GM23338 (cell line): ENCODE data around the gene STK39. TPM values are rescaled to one million over a fixed set of nuclear protein-coding genes. Genes with fewer than 3 reads are reported as not detected.
"Not testable (repeated sequence)": the region's sequence is repeated elsewhere in the genome, so short reads cannot be mapped to it uniquely, and the experiment has no call there.

Experiments
- ATAC-seq: fragments of 200-7000 bp; cut with Tn5 transposase; 3 replicates; pipeline ENCODE4 v1.9.1; 2020
- DNase-seq: peaks from one replicate; pipeline ENCODE4 v3.0.0-alpha.2; 2015; ENCODE audit warnings: low spot score
- H2AFZ ChIP-seq: fragments of 200-600 bp; sonication (generic); 2 replicates; pipeline ENCODE4 v1.8.0; 2016; ENCODE audit warnings: antibody characterized with exemption, mild to moderate bottlenecking, moderate library complexity
- H3F3A ChIP-seq: fragments of 200-600 bp; sonication (generic); replicated peaks from 2 replicates; pipeline ENCODE4 v1.8.0; 2017; ENCODE audit warnings: antibody characterized with exemption, mixed run types, low read depth
- H3K27ac ChIP-seq: fragments of 200-600 bp; sonication (generic); 2 replicates; pipeline ENCODE4 v1.6.1; 2016; ENCODE audit warnings: low read depth
- H3K27me3 ChIP-seq: fragments of 200-600 bp; sonication (generic); 2 replicates; pipeline ENCODE4 v1.8.0; 2016; ENCODE audit warnings: mild to moderate bottlenecking, mixed run types, moderate library complexity; ENCODE audit not compliant: insufficient read depth
- H3K36me3 ChIP-seq: fragments of 200-600 bp; sonication (generic); 2 replicates; pipeline ENCODE4 v1.8.0; 2016; ENCODE audit warnings: mild to moderate bottlenecking; ENCODE audit not compliant: insufficient read depth
- H3K4me1 ChIP-seq: fragments of 200-600 bp; sonication (generic); 2 replicates; pipeline ENCODE4 v1.8.0; 2016; ENCODE audit warnings: mild to moderate bottlenecking, moderate library complexity; ENCODE audit not compliant: insufficient read depth
- H3K4me2 ChIP-seq: fragments of 200-600 bp; sonication (generic); 2 replicates; pipeline ENCODE4 v1.7.1; 2017; ENCODE audit warnings: mixed run types
- H3K4me3 ChIP-seq: fragments of 200-600 bp; sonication (generic); 2 replicates; pipeline ENCODE4 v1.6.1; 2016; ENCODE audit warnings: mixed run types
- H3K79me2 ChIP-seq: fragments of 200-600 bp; sonication (generic); replicated peaks from 2 replicates; pipeline ENCODE4 v1.8.0; 2017; ENCODE audit warnings: mild to moderate bottlenecking; ENCODE audit not compliant: insufficient read depth
- H3K9me2 ChIP-seq: fragments of 200-600 bp; sonication (generic); 2 replicates; pipeline ENCODE4 v1.8.0; 2017; ENCODE audit not compliant: insufficient read depth
- H4K20me1 ChIP-seq: fragments of 200-600 bp; sonication (generic); replicated peaks from 2 replicates; pipeline ENCODE4 v1.8.0; 2017; ENCODE audit warnings: mild to moderate bottlenecking; ENCODE audit not compliant: insufficient read depth
- H3K27ac Mint-ChIP-seq: 2 replicates; pipeline ENCODE4 v1.8.0; 2020; ENCODE audit warnings: inconsistent platforms, mild to moderate bottlenecking, moderate library complexity, mixed read lengths
- H3K27me3 Mint-ChIP-seq: 3 replicates; pipeline ENCODE4 v1.8.0; 2022; ENCODE audit warnings: low read depth, mild to moderate bottlenecking, moderate library complexity, mixed read lengths, inconsistent platforms; ENCODE audit not compliant: insufficient read depth, poor library complexity
- H3K36me3 Mint-ChIP-seq: 3 replicates; pipeline ENCODE4 v1.8.0; 2021; ENCODE audit warnings: low read depth, mild to moderate bottlenecking, inconsistent platforms, moderate library complexity, mixed read lengths
- H3K4me1 Mint-ChIP-seq: 3 replicates; pipeline ENCODE4 v1.8.0; 2020; ENCODE audit warnings: mild to moderate bottlenecking, inconsistent platforms, mixed read lengths
- H3K4me3 Mint-ChIP-seq: 3 replicates; pipeline ENCODE4 v1.8.0; 2021; ENCODE audit warnings: moderate library complexity, mild to moderate bottlenecking, inconsistent platforms, mixed read lengths
- H3K9me3 Mint-ChIP-seq: 3 replicates; pipeline ENCODE4 v1.8.0; 2020; ENCODE audit warnings: moderate library complexity, mild to moderate bottlenecking, inconsistent platforms, mixed read lengths
- CREB1 ChIP-seq: fragments of 250-450 bp; sonication (Bioruptor Pico); IDR thresholded peaks from 2 replicates; pipeline ENCODE4 v1.5.0; 2020; ENCODE audit warnings: low read depth, mild to moderate bottlenecking, moderate library complexity
- JUNB ChIP-seq: IDR thresholded peaks from one replicate; pipeline ENCODE4 v1.6.1; 2016; ENCODE audit warnings: antibody characterized with exemption; ENCODE audit not compliant: unreplicated experiment
- POLR2AphosphoS5 ChIP-seq: IDR thresholded peaks from 2 replicates; pipeline ENCODE4 v1.6.1; 2016; ENCODE audit warnings: antibody characterized with exemption, low read depth
- REST ChIP-seq: IDR thresholded peaks from one replicate; pipeline ENCODE4 v1.6.1; 2018; ENCODE audit warnings: antibody characterized with exemption; ENCODE audit not compliant: unreplicated experiment
- STAT1 ChIP-seq: IDR thresholded peaks from one replicate; pipeline ENCODE4 v1.6.1; 2016; ENCODE audit warnings: antibody characterized with exemption; ENCODE audit not compliant: unreplicated experiment
- ZNF331 ChIP-seq: fragments of 250-450 bp; sonication (Bioruptor Pico); IDR thresholded peaks from 2 replicates; pipeline ENCODE4 v1.5.0; 2020; ENCODE audit warnings: low read depth, mild to moderate bottlenecking, moderate library complexity
- polyA plus RNA-seq: library from polyadenylated mRNA; unstranded; fragments of >200 nt; fragmentation: Nextera tagmentation; extraction: Ambion mirVana; gene quantifications from 2 replicates; pipeline ENCODE4 v1.2.1, GENCODE V29; 2016
- total RNA-seq: library from RNA; depleted of rRNA; stranded (reverse); fragments of >200 nt; shearing (Covaris generic); gene quantifications from 2 replicates; pipeline ENCODE4 v1.2.3, GENCODE V29; 2014
- TF ChIP-seq, protein P1 (sequence below): fragments of 250-450 bp; sonication (Bioruptor Pico); IDR thresholded peaks from 2 replicates; pipeline ENCODE4 v1.5.0; 2020; ENCODE audit warnings: mild to moderate bottlenecking, moderate library complexity
- TF ChIP-seq, protein P2 (sequence below): IDR thresholded peaks from 2 replicates; pipeline ENCODE4 v1.6.1; 2016; ENCODE audit warnings: antibody characterized with exemption
- TF ChIP-seq, protein P3 (sequence below), 2 experiments: fragments of 200-600 bp in 1 of 2; sonication (generic) in 1 of 2; conservative IDR thresholded peaks; 2 replicates each; pipeline versions ENCODE4 v1.5.1 to v1.6.1; 2016 to 2017; ENCODE audit warnings: antibody characterized with exemption in 2 of 2, low read depth in 2 of 2, mild to moderate bottlenecking in 2 of 2, moderate library complexity in 1 of 2

STK39 gene
- total and polyA plus RNA-seq, 2 experiments from 2014 or later: 9.5 to 16.9 TPM

GRCh38 chr2:168042127-168042824 lies 205.1 kb downstream of the STK39 start:
- not testable (repeated sequence) for H4K20me1 ChIP-seq, H3K4me2 ChIP-seq, H3K27me3 ChIP-seq, H3K4me1 Mint-ChIP-seq, H3K4me3 Mint-ChIP-seq, H3K27me3 Mint-ChIP-seq, H3K9me3 Mint-ChIP-seq, DNase-seq, H3K36me3 Mint-ChIP-seq, H2AFZ ChIP-seq, ATAC-seq, H3K27ac Mint-ChIP-seq, H3K9me2 ChIP-seq, H3K79me2 ChIP-seq, H3F3A ChIP-seq, H3K27ac ChIP-seq, H3K4me1 ChIP-seq, H3K4me3 ChIP-seq, H3K36me3 ChIP-seq

- Histone ChIP-seq H4K20me1 (no peaks in the 10 kb centered on the region), H3F3A (no peaks in the 10 kb centered on the region), H3K4me2 (no peak overlapping the region), H3K36me3 (no peaks in the 10 kb centered on the region), H3K27me3 (no peaks in the 10 kb centered on the region), H3K4me1 (no peaks in the 10 kb centered on the region), H3K79me2 (no peaks in the 10 kb centered on the region), H3K27ac (no peak overlapping the region), H3K9me2 (no peaks in the 10 kb centered on the region), H3K4me3 (no peak overlapping the region), H2AFZ (no peak overlapping the region)
- Mint-ChIP-seq H3K36me3 (no peaks in the 10 kb centered on the region), H3K4me1 (no peaks in the 10 kb centered on the region; the same call in 2 of the 3 replicates), H3K27me3 (peaks cover 2% of the 10 kb centered on the region), H3K27ac (no peak overlapping the region), H3K9me3 (no peaks in the 10 kb centered on the region), H3K4me3 (no peak overlapping the region)
- DNase-seq (no peak), ATAC-seq (no peak)
- TF ChIP-seq, protein P1, sequence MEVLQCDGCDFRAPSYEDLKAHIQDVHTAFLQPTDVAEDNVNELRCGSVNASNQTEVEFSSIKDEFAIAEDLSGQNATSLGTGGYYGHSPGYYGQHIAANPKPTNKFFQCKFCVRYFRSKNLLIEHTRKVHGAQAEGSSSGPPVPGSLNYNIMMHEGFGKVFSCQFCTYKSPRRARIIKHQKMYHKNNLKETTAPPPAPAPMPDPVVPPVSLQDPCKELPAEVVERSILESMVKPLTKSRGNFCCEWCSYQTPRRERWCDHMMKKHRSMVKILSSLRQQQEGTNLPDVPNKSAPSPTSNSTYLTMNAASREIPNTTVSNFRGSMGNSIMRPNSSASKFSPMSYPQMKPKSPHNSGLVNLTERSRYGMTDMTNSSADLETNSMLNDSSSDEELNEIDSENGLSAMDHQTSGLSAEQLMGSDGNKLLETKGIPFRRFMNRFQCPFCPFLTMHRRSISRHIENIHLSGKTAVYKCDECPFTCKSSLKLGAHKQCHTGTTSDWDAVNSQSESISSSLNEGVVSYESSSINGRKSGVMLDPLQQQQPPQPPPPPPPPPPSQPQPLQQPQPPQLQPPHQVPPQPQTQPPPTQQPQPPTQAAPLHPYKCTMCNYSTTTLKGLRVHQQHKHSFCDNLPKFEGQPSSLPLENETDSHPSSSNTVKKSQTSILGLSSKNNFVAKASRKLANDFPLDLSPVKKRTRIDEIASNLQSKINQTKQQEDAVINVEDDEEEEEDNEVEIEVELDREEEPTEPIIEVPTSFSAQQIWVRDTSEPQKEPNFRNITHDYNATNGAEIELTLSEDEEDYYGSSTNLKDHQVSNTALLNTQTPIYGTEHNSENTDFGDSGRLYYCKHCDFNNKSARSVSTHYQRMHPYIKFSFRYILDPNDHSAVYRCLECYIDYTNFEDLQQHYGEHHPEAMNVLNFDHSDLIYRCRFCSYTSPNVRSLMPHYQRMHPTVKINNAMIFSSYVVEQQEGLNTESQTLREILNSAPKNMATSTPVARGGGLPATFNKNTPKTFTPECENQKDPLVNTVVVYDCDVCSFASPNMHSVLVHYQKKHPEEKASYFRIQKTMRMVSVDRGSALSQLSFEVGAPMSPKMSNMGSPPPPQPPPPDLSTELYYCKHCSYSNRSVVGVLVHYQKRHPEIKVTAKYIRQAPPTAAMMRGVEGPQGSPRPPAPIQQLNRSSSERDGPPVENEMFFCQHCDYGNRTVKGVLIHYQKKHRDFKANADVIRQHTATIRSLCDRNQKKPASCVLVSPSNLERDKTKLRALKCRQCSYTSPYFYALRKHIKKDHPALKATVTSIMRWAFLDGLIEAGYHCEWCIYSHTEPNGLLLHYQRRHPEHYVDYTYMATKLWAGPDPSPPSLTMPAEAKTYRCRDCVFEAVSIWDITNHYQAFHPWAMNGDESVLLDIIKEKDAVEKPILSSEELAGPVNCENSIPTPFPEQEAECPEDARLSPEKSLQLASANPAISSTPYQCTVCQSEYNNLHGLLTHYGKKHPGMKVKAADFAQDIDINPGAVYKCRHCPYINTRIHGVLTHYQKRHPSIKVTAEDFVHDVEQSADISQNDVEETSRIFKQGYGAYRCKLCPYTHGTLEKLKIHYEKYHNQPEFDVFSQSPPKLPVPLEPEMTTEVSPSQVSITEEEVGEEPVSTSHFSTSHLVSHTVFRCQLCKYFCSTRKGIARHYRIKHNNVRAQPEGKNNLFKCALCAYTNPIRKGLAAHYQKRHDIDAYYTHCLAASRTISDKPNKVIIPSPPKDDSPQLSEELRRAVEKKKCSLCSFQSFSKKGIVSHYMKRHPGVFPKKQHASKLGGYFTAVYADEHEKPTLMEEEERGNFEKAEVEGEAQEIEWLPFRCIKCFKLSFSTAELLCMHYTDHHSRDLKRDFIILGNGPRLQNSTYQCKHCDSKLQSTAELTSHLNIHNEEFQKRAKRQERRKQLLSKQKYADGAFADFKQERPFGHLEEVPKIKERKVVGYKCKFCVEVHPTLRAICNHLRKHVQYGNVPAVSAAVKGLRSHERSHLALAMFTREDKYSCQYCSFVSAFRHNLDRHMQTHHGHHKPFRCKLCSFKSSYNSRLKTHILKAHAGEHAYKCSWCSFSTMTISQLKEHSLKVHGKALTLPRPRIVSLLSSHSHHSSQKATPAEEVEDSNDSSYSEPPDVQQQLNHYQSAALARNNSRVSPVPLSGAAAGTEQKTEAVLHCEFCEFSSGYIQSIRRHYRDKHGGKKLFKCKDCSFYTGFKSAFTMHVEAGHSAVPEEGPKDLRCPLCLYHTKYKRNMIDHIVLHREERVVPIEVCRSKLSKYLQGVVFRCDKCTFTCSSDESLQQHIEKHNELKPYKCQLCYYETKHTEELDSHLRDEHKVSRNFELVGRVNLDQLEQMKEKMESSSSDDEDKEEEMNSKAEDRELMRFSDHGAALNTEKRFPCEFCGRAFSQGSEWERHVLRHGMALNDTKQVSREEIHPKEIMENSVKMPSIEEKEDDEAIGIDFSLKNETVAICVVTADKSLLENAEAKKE (CRISPR knock-in tag): no peak
- TF ChIP-seq, protein P2, sequence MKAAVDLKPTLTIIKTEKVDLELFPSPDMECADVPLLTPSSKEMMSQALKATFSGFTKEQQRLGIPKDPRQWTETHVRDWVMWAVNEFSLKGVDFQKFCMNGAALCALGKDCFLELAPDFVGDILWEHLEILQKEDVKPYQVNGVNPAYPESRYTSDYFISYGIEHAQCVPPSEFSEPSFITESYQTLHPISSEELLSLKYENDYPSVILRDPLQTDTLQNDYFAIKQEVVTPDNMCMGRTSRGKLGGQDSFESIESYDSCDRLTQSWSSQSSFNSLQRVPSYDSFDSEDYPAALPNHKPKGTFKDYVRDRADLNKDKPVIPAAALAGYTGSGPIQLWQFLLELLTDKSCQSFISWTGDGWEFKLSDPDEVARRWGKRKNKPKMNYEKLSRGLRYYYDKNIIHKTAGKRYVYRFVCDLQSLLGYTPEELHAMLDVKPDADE: no peak
- TF ChIP-seq, protein P3, sequence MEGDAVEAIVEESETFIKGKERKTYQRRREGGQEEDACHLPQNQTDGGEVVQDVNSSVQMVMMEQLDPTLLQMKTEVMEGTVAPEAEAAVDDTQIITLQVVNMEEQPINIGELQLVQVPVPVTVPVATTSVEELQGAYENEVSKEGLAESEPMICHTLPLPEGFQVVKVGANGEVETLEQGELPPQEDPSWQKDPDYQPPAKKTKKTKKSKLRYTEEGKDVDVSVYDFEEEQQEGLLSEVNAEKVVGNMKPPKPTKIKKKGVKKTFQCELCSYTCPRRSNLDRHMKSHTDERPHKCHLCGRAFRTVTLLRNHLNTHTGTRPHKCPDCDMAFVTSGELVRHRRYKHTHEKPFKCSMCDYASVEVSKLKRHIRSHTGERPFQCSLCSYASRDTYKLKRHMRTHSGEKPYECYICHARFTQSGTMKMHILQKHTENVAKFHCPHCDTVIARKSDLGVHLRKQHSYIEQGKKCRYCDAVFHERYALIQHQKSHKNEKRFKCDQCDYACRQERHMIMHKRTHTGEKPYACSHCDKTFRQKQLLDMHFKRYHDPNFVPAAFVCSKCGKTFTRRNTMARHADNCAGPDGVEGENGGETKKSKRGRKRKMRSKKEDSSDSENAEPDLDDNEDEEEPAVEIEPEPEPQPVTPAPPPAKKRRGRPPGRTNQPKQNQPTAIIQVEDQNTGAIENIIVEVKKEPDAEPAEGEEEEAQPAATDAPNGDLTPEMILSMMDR (conservative IDR thresholded peaks at IDR 0.05; ENCODE audit: low read depth in 2 of 2): no peak
- no peak for TF ChIP-seq ZNF331 (CRISPR knock-in tag)
- no peak for TF ChIP-seq CREB1 (CRISPR knock-in tag)
- TF ChIP-seq JUNB: no peak
- no peak for TF ChIP-seq POLR2AphosphoS5
- TF ChIP-seq REST: no peak
- TF ChIP-seq STAT1: no peak
Measured at GRCh38 chr2:168039881-168040280, 207.5 kb downstream of the STK39 start.
